Measurements from ENCODE around the gene MZF1.

Gene MZF1

GRCh38 chr19:58543826-58544590 is 29.1 kb downstream of the MZF1 start, which contains the start of gene TRIM28:
Gene TRIM28 (plus strand): TSS chr19:58544064. CDS start chr19:58544758, 694 bp downstream.
- TF ChIP-seq GATA3 (IDR thresholded peaks at IDR 0.05; ENCODE audit: low read depth, low read length) = no peak
- no peak for TF ChIP-seq GATA2 (IDR thresholded peaks at IDR 0.05; ENCODE audit: low read depth, low read length)

DNA sequence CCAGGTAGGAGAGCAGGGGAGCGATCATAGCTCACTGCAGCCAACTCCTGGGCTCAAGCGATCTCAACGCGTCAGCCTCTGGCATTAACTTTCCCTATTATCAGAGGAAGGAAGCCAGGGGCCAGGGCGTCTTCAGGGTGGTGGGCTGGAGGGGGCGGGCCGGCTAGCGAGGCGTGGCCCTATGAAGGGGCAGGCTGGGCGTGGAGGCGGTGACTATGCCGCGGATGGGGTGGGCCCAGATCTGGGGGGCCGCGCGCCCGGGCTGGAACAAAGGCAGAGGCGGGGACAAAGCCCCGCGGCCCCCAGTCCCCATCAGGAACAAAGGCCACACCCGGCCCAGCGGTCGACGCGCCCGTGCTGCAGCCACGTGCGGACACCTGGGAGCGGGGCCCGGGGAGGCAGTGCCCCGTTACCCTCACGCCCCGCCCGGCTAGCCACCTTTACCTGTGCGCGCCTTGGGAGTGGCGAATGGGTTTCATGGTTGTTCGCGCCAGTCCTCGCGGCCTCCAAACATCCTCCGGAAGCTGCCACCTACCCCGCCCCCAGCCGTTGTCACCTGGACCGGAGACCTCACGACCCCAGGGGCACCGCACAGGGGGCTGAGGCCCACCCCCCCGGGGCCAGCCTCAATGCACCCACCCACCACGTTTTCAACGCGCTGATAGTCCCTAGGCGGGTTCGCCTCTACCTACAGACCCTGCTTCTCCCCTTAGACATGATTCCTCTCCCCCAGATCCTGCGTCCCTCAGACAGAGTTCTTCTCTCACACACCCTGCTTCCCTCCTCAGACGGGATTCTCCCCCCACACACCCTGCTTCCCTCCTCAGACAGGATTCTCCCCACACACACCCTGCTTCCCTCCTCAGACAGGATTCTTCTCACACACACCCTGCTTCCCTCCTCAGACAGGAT is 34.6 kb downstream of the MZF1 start:
- no peak for TF ChIP-seq GATA3 (IDR thresholded peaks at IDR 0.05; ENCODE audit: low read depth, low read length)

- TF ChIP-seq GATA3 (IDR thresholded peaks at IDR 0.05; ENCODE audit: low read depth, low read length) (no peak), GATA2 (IDR thresholded peaks at IDR 0.05; ENCODE audit: low read depth, low read length) (no peak)
These were observed 36.0 kb downstream of the MZF1 start for GRCh38 chr19:58536852-58537798.

- TF ChIP-seq GATA3 (IDR thresholded peaks at IDR 0.05; ENCODE audit: low read depth, low read length) (no peak), GATA2 (IDR thresholded peaks at IDR 0.05; ENCODE audit: low read depth, low read length) (no peak)
These were observed 37.3 kb downstream of the MZF1 start for GRCh38 chr19:58535857-58536256.

DNA sequence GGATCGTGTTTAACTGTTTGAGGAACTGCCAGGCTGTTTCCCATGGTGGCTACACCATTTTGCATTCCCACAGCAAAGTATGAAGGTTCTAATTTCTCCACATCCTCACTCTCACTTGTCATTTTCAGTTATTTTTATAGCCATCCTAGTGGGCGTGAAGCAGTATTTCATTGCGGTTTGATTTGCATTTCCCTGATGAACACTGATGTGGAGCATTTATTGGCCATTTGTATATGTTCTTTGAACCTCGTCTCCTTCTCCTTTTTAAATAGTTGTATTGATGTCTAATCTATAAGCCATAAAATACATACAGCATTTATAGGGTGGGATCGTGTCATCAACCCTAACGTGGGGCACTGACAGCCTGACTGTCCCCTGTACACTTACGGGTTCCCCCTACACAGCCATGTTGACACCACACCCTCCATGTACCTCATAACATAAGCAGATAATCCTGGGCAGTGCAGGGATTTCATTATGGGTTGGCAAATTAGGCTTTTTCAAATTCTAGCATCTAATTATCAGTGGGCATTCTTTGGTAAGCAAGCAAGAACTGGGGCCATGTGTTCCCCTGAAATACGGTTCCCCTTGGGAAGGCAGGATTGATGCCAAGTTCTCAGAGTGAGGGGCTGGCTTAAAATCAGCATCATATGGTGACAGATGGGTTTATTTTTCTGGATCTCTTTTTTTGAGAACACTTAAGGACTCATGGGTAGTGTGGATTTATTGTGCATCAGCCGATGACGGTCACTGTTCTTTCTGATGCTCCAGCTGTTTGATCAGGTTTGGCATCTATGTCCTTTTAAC is 41.9 kb downstream of the MZF1 start:
- TF ChIP-seq GATA2 (IDR thresholded peaks at IDR 0.05; ENCODE audit: low read depth, low read length) (no peak), GATA3 (IDR thresholded peaks at IDR 0.05; ENCODE audit: low read depth, low read length) (no peak)

DNA sequence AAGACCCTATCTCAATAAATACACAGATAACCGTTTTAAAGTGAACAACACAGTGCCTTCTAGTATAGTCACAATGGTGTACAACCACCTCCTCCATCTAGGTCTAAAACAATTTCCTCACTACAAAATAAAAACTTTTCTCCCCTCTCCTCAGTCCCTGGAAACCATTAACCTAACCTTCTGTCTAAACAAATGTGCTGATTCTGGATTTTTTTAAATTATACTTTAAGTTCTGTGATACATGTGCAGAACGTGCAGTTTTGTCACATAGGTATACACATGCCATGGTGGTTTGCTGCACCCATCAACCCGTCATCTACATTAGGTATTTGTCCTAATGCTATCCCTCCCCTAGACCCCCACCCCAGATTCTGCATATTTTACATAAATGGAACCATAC is 43.7 kb downstream of the MZF1 start:
- TF ChIP-seq GATA2 (IDR thresholded peaks at IDR 0.05; ENCODE audit: low read depth, low read length) (no peak), GATA3 (IDR thresholded peaks at IDR 0.05; ENCODE audit: low read depth, low read length) (no peak)

DNA sequence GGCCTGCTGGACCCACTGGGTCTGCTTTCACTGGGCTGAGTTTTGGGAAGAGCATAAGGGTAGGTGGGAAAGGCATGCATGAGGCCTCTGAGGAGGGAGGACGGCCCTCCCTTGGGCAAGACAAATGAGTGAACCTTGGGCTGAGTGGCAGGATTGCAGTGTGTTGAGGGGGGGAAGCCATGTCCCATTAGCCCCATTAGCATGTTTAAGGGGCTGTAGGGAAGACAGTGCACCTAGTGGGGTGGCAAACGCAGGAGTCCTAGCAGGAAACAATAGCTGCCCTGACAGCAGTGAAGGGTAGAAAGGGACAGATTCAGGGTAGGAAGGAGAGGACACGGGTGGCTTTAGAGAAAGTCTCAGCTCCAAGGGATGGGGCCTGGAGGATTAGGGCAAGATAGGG is 50.4 kb downstream of the MZF1 start:
- TF ChIP-seq GATA3 (IDR thresholded peaks at IDR 0.05; ENCODE audit: low read depth, low read length) (no peak), GATA2 (IDR thresholded peaks at IDR 0.05; ENCODE audit: low read depth, low read length) (no peak)

DNA sequence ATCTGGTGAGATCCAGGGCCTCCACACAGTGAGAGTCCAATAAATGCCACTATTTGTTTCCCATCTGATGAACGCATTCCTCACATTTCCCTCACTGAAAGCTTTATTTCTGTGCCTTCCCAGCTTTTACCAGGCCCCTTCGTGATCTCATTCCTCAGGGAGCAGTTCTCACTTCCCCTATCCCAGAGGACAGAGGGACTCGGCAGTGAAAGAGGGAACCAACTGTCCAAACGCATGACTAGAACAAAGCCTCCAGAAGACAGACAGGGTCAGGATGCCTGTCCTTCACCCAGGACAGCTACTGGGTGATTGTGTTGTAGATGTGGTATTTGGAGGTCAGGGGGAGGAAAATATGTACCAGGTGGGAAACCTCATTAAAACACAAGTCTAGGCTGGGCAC is 51.5 kb downstream of the MZF1 start:
- TF ChIP-seq GATA2 (IDR thresholded peaks at IDR 0.05; ENCODE audit: low read depth, low read length) (no peak), GATA3 (IDR thresholded peaks at IDR 0.05; ENCODE audit: low read depth, low read length) (no peak)

DNA sequence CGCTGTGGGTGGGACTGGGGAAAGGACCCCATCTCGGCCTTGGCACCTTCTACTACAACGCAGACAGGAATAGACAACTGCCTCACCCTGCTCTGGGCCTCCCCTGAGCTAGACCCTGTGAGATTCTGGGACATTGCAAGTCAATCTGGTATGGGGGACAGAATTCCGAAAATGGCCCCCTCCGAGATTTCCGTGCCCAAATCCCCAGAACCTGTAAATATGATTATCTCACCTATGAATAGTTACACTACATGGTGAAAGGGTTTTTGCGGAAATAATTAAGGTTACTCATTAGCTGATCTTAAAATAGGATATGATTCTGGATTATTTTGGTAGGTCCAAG is 52.9 kb downstream of the MZF1 start:
- no peak for TF ChIP-seq GATA2 (IDR thresholded peaks at IDR 0.05; ENCODE audit: low read depth, low read length)
- no peak for TF ChIP-seq GATA3 (IDR thresholded peaks at IDR 0.05; ENCODE audit: low read depth, low read length)

DNA sequence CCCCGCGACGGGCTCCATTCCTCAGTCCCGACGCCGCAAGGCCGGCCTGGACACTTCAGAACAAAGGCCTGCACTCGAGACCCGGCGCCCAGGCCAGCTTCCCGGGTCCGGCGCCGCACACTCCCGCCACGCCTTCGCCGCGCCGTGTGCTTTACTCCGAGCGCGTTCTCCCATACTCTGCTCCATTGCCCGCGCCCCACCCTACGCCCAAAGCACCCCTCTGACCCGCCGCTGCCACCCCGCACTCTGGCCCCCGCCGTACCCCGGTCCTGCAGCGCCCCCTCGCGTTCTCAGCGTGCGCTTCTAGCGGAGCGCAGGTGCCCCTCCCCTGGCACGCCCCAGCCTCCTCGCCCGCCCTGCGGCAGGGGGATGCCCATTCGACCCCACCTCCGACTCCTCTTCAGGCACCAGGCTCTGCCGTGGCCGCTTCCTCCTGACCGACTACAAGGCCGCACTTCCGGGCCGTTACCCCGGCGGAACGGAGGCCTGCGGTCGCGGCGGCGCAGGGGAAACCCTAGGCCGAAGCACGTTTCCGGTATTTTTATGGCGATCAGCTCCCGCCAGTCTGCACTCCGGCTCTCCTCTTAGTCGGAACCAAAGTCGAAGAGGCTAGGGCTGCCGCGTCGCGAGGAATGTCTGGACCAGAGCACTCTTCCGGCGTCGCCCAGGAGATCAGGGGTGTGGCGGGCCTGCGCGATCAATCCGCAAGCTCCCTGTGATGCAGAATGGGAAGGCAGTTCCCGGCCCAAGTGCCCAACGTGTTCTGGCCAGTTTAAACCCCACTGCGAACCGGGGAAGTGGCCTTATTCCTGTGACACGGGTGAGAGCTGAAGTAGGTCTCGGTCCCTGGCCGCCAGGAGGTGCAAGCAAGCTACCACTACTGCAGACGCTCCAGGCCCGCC is 53.5 kb downstream of the MZF1 start, which contains the start of gene ZBTB45:
ZBTB45 (minus strand) TSS at position 456 of the 902 bp plus-strand sequence. CDS start 2,137 bp downstream, outside the sequence.
- no peak for TF ChIP-seq GATA3 (IDR thresholded peaks at IDR 0.05; ENCODE audit: low read depth, low read length)
- TF ChIP-seq GATA2 (IDR thresholded peaks at IDR 0.05; ENCODE audit: low read depth, low read length) = no peak

GRCh38 chr19:58519087-58519354 is 54.1 kb downstream of the MZF1 start:
- no peak for TF ChIP-seq GATA2 (IDR thresholded peaks at IDR 0.05; ENCODE audit: low read depth, low read length)
- no peak for TF ChIP-seq GATA3 (IDR thresholded peaks at IDR 0.05; ENCODE audit: low read depth, low read length)
